Measurements from ENCODE around the gene PADI1. TPM values are rescaled to one million over a fixed set of nuclear protein-coding genes. Genes with fewer than 3 reads are reported as not detected.
A peak's percentile ranks its signal among the peaks of the same experiment; 100 is the strongest.

PADI1 gene
- total RNA-seq, 1 donor from 2014 or later: not detected

GRCh38 chr1:17277511-17278159 is 72.7 kb downstream of the PADI1 start:
- Mint-ChIP-seq H3K36me3 (ENCODE audit: low read depth, unreplicated experiment) (no peaks in the 10 kb centered on the region), H3K27me3 (ENCODE audit: low read depth, unreplicated experiment) (peaks cover 34% of the 10 kb centered on the region), H3K4me1 (ENCODE audit: low read depth, unreplicated experiment) (no peaks in the 10 kb centered on the region), H3K4me3 (ENCODE audit: unreplicated experiment) (no peak overlapping the region), H3K9me3 (ENCODE audit: unreplicated experiment) (no peaks in the 10 kb centered on the region), H3K27ac (ENCODE audit: unreplicated experiment) (no peak overlapping the region)
- Histone ChIP-seq H3K4me1 (ENCODE audit: insufficient read depth, low read length) (peaks cover 4% of the 10 kb centered on the region), H3K4me2 (ENCODE audit: low read length) (no peak overlapping the region), H4K20me1 (ENCODE audit: insufficient read depth, low read length) (no peaks in the 10 kb centered on the region), H3K27me3 (ENCODE audit: insufficient read depth, low read length) (peaks cover 3% of the 10 kb centered on the region), H3K4me3 (ENCODE audit: insufficient read depth, low read depth, low read length) (no peak overlapping the region), H3K36me3 (ENCODE audit: insufficient read depth, low read length) (no peaks in the 10 kb centered on the region), H3K9me3 (ENCODE audit: insufficient read depth, low read depth, low read length) (no peaks in the 10 kb centered on the region), H3K9ac (ENCODE audit: low read length) (no peak overlapping the region), H3K79me2 (ENCODE audit: insufficient read depth, low read length) (no peaks in the 10 kb centered on the region), H2AFZ (ENCODE audit: low read depth, low read length) (no peak overlapping the region), H3K27ac (ENCODE audit: low read depth, low read length) (no peak overlapping the region)
- DNase-seq (ENCODE audit: low read depth) (no peak), FAIRE-seq (no peak)
- TF ChIP-seq EZH2 (IDR thresholded peaks at IDR 0.05; ENCODE audit: insufficient read depth, low read length) (no peak), CTCF (IDR thresholded peaks at IDR 0.05; ENCODE audit: insufficient read depth, low read depth, low read length) (no peak)

- TF ChIP-seq EZH2 (IDR thresholded peaks at IDR 0.05; ENCODE audit: insufficient read depth, low read length) (no peak), CTCF (IDR thresholded peaks at IDR 0.05; ENCODE audit: insufficient read depth, low read depth, low read length) (no peak)
- no peak overlapping the region for H3K4me3 ChIP-seq (ENCODE audit: insufficient read depth, low read depth, low read length)
- H3K79me2 ChIP-seq (ENCODE audit: insufficient read depth, low read length): no peaks in the 10 kb centered on the region
- FAIRE-seq: no peak
- H3K9me3 Mint-ChIP-seq (ENCODE audit: unreplicated experiment): no peaks in the 10 kb centered on the region
- H4K20me1 ChIP-seq (ENCODE audit: insufficient read depth, low read length): no peaks in the 10 kb centered on the region
- no peak overlapping the region for H3K4me3 Mint-ChIP-seq (ENCODE audit: unreplicated experiment)
- DNase-seq (ENCODE audit: low read depth): peak; percentile 18
- H3K27me3 Mint-ChIP-seq (ENCODE audit: low read depth, unreplicated experiment): peaks cover 44% of the 10 kb centered on the region
- peaks cover 4% of the 10 kb centered on the region for H3K4me1 ChIP-seq (ENCODE audit: insufficient read depth, low read length)
- no peak overlapping the region for H2AFZ ChIP-seq (ENCODE audit: low read depth, low read length)
- H3K36me3 ChIP-seq (ENCODE audit: insufficient read depth, low read length): no peaks in the 10 kb centered on the region
- H3K27ac ChIP-seq (ENCODE audit: low read depth, low read length): no peak overlapping the region
- H3K9ac ChIP-seq (ENCODE audit: low read length): no peak overlapping the region
- H3K4me1 Mint-ChIP-seq (ENCODE audit: low read depth, unreplicated experiment): no peaks in the 10 kb centered on the region
- H3K27me3 ChIP-seq (ENCODE audit: insufficient read depth, low read length): peaks cover 7% of the 10 kb centered on the region
- no peak overlapping the region for H3K27ac Mint-ChIP-seq (ENCODE audit: unreplicated experiment)
- no peak overlapping the region for H3K4me2 ChIP-seq (ENCODE audit: low read length)
- H3K36me3 Mint-ChIP-seq (ENCODE audit: low read depth, unreplicated experiment): peaks cover 2% of the 10 kb centered on the region
- no peaks in the 10 kb centered on the region for H3K9me3 ChIP-seq (ENCODE audit: insufficient read depth, low read depth, low read length)
These were observed 74.3 kb downstream of the PADI1 start for GRCh38 chr1:17278996-17279830.
